Measurements from ENCODE around the gene CTRB1.
A peak's percentile ranks its signal among the peaks of the same experiment; 100 is the strongest.

Gene CTRB1

GRCh38 chr16:75244225-75244809 lies 25.5 kb downstream of the CTRB1 start:
- no peak for TF ChIP-seq CTCF (conservative IDR thresholded peaks at IDR 0.05; ENCODE audit: low read depth, low read length)
- no peak overlapping the region for H3K4me3 ChIP-seq (ENCODE audit: low read depth, low read length)
- peak; percentile 54 for DNase-seq (ENCODE audit: low read depth)

GRCh38 chr16:75244844-75245758 lies 26.3 kb downstream of the CTRB1 start:
- TF ChIP-seq CTCF (conservative IDR thresholded peaks at IDR 0.05; ENCODE audit: low read depth, low read length): no peak

GRCh38 chr16:75246504-75247205 lies 27.9 kb downstream of the CTRB1 start:
- peak; percentile 91 for DNase-seq (ENCODE audit: low read depth)
- no peak for TF ChIP-seq CTCF (conservative IDR thresholded peaks at IDR 0.05; ENCODE audit: low read depth, low read length)
- no peak overlapping the region for H3K4me3 ChIP-seq (ENCODE audit: low read depth, low read length)

More at GRCh38 chr16:75244844-75245758, 26.3 kb downstream of the CTRB1 start:
- peak; percentile 98 for DNase-seq (ENCODE audit: low read depth)
- no peak overlapping the region for H3K4me3 ChIP-seq (ENCODE audit: low read depth, low read length)

- TF ChIP-seq CTCF (conservative IDR thresholded peaks at IDR 0.05; ENCODE audit: low read depth, low read length): no peak
- no peak overlapping the region for H3K4me3 ChIP-seq (ENCODE audit: low read depth, low read length)
Observed at GRCh38 chr16:75247249-75247648, 28.5 kb downstream of the CTRB1 start.

GRCh38 chr16:75248142-75248535 lies 29.4 kb downstream of the CTRB1 start:
- no peak for TF ChIP-seq CTCF (conservative IDR thresholded peaks at IDR 0.05; ENCODE audit: low read depth, low read length)
- no peak overlapping the region for H3K4me3 ChIP-seq (ENCODE audit: low read depth, low read length)
- no peak for DNase-seq (ENCODE audit: low read depth)

More at GRCh38 chr16:75247249-75247648, 28.5 kb downstream of the CTRB1 start:
- no peak for DNase-seq (ENCODE audit: low read depth)

GRCh38 chr16:75248536-75249380 lies 30.0 kb downstream of the CTRB1 start:
- TF ChIP-seq CTCF (conservative IDR thresholded peaks at IDR 0.05; ENCODE audit: low read depth, low read length): no peak
- H3K4me3 ChIP-seq (ENCODE audit: low read depth, low read length): peak overlapping the region; percentile 87
- DNase-seq (ENCODE audit: low read depth): no peak

All from choroid plexus epithelial cell (primary cell).